Measurements from ENCODE around the gene HRH3.

GRCh38 chr20:62192635-62193034 lies 27.4 kb downstream of the HRH3 start:
- TF ChIP-seq CTCF (IDR thresholded peaks at IDR 0.05) (no peak), EP300 (IDR thresholded peaks at IDR 0.05) (no peak)

Measured in ovary (tissue), 3 donors.